NCI-H524 treated with DMSO at 0.1 percent for 48 hours (cell line): Measurements from ENCODE around the gene PPP2R5C.

ENCODE experiments used
- DNase-seq: peaks from one replicate; lab custom pipeline; 2025; lab: John Stamatoyannopoulos, UW

Gene PPP2R5C

GRCh38 chr14:101950100-101950499 is 188.6 kb downstream of the PPP2R5C start:
- no peak for DNase-seq

DNA sequence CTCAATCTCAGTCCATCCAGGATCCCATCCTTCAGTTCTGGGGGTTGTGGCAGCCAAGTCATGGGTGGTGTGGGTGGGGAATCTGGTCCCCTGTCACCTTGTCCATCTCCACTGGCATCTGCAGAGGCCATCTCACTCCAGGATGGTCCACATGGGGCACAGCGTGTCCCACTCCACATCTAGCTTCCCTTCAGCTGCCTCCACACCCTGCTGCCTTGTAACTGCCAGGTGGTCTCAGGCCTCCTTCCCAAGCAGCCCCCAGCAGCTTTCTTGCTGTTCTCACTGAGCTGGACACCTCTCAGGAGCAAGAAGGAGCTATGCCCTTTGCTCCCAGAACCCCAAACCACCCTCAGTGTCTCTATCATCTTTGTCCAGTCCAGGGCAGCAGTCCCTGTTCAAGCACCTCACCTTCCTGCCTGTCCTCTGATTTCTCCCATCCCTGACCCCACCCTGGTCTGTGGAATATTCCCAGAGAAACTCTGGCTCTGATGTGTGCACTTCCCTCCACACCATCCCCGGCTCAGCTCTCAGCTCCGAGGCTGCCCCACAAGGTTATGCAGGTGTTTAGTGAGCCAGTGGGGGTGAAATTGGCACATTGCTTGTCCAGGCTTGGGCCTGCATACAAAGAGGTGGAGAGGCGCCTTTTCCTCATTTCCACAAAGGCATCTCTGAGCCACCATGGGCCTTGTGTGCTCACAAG is 189.2 kb downstream of the PPP2R5C start:
- DNase-seq: no peak

- DNase-seq: peak; percentile 11
Measured at GRCh38 chr14:101953151-101953550, 191.6 kb downstream of the PPP2R5C start.

DNA sequence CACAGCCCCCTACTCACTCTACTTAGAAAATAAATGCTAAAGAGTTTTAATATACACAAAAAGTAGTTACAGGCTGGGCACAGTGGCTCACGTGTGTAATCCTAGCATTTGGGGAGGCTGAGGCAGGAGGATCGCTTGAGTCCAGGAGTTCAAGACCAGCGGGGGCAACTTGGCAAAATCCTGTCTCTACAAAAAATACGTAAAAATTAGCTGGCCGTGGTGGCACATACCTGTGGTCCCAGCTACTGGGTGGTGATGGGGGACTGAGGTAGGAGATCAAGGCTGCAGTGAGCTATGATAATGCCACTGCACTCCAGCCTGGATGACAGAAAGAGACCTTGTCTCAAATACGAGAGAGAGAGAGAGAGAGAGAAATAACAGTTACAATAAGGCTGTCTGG is 193.0 kb downstream of the PPP2R5C start:
- DNase-seq: no peak

DNA sequence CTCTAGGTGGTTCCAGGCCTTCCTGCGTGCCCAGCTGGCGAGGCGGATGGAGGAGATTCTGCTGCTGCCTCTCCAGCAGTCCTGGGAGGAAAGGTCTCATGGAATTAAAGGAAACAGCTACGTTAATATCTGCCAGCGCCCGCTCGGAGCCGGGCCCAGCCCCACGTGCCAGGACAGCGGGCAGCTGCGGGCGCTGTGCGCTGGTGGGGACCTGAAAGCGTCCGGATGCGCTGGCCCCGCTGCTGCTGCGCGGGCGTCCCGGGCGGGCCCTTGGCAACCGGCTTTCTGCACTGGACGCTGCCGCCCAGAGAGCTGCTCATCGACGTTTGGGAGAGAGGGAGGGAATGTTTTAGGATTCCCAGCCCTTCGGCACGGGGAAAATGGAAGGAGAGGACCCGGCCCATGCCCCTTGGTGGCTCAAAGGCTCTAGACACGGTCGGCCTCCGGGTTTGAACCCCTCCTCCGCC is 194.2 kb downstream of the PPP2R5C start:
- no peak for DNase-seq

- no peak for DNase-seq
Measured at GRCh38 chr14:101956179-101956885, 194.8 kb downstream of the PPP2R5C start.

GRCh38 chr14:101957406-101958234 is 196.1 kb downstream of the PPP2R5C start:
- no peak for DNase-seq

DNA sequence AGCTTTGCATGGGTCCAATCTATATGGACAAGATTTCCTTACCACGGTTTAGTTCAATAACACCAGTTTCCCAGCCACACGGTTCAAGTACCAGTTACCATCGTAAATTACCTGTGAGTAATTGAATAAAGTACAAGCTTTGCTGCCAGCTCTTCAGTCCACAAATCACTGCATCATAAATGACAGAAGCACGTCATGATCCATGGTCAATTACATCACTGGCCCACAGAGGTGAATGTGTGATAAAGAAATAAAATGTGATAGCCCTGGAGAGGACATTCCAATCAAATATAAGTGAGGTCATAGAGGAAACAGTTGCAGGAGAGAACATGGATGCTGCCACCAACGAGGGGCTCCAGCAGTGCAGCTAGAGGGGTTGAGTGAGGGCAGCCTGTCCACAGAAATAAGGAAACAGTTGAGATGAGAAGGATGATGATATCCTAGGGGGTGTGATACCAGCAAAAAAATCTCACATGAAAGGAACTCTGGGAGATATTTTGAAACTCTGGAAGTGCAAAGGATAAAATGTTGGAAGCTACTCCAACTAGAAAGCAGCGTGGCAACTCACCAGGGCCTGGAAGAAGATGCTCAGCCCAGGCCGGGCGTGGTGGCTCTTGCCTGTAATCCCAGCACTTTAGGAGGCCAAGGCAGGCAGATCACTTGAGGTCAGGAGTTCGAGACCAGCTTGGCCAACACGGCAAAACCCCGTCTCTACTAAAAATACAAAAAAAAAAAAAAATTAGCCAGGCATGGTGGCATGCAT is 197.1 kb downstream of the PPP2R5C start:
- DNase-seq: no peak

DNA sequence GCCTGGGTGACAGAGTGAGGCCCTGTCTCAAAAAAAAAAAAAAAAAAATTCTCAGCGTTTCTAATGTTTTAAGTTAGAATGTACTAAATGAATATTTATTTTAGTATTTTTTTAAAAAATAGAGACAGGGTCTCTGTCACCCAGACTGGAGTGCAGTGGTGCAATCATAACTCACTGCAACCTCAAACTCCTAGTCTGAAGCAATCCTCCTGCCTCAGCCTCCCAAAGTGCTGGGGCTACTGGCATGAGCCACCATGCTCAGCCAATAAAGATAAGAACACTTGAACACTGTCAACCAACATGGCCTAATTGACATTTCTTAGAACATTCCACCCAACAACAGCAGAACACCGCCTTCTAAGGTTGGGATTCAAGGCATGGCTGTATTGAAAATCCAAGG is 197.8 kb downstream of the PPP2R5C start:
- DNase-seq: no peak

- DNase-seq: no peak
Measured at GRCh38 chr14:101960225-101960624, 198.7 kb downstream of the PPP2R5C start.

DNA sequence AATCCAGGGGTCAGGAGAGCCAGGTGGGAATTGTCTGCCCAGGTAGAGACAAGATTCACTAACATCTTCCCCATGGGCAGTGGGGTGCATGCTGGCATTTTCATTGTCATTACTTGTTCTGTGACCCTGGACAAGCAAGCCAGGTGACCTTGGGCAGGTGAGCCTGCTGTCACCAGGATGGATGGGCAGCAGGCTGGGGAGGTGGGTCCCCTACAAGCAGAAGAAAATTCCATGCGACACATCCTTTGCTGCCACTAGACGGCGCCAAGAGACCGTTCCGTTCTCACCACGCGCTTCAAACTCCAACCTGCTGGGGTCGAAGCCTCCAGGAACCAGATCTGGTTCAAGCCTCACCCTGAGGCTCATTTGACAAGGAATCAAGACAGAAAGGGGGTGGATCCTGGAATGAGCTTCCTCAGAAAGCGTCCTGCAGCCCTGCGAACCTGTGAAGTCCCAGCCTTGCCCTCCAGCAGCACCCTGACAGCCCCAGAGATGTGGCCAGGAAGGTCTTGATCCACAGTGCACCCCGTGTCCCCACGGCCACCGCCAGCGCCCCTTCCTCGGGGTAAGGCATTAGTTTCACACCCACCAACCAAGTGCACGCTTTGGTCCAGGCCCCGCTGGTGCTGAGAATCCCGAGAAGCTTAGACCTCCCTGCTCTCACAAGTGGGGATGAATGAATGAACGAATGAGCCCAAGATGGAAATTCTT is 199.7 kb downstream of the PPP2R5C start:
- peak; percentile 62 for DNase-seq

DNA sequence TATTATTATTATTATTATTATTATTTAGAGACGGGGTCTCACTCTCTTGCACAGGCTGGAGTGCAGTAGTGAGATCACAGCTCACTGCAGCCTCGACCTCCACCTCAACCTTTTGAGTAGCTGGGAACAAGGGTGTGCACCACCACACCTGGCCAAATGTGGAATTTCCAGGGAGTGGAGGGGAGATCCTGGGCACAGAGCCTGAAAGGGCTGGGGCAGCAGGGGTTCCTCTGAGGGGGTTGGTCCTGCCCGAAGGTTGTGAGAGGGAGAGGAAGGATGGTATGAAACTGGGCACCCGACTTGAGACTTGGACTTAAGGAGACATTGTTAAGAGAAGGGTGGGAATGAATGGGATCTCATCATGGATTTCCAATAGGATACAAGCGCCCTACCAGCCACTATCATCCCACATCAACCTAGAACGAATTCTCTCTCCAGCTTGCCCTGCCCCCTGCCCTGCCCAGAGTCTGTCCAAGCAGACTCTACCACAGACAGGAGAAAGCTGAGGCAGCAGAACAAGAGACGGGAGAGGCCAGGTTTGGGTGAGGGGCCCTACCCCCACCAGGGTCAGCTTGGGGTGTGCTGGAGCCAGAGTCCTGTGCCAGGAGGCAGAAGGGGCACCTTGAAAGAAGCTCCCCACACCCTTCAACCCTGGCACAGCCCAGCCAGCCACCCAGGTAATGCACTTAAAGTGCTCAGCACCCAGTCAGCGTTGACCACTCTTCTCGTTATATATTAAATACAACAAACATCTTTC is 200.4 kb downstream of the PPP2R5C start:
- DNase-seq: no peak

GRCh38 chr14:101962503-101962874 is 201.0 kb downstream of the PPP2R5C start:
- DNase-seq: peak; percentile 73

GRCh38 chr14:101963052-101963451 is 201.5 kb downstream of the PPP2R5C start:
- DNase-seq: no peak

DNA sequence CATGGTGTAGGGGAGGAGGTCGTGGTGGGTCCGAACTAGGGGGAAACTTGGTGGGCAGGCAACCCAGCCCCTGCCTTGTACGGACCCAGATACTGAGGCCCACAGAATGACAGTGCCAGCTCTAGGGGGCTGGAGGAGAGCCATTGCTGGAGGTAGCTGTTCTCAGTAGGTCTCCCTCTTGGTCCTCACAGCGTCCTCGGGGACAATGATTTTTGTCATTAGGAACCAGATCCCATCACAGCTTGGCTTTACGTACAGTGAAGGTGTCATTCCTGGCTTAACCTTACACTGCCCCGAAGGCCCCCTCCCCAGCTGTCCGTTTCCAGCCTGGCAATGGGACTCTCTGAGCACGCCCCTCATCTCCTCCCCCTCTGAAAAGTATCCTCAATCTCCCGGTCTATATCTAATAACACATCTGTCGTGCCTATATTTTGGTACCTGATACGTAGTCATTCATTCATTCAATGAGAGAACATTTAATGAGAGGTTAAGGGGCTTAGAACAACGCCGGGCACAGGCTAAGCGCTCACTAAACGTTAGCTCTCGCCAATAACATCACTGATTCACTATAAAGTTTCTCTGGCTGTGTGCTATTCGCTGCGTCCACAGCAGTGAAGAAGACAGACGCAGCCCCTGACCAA is 202.3 kb downstream of the PPP2R5C start:
- no peak for DNase-seq

GRCh38 chr14:101964297-101965180 is 203.0 kb downstream of the PPP2R5C start, which contains the start of gene DYNC1H1:
Gene DYNC1H1, plus strand, starts transcription at chr14:101964573. Its CDS starts 119 bp downstream, at chr14:101964692.
- peak; percentile 65 for DNase-seq

DNA sequence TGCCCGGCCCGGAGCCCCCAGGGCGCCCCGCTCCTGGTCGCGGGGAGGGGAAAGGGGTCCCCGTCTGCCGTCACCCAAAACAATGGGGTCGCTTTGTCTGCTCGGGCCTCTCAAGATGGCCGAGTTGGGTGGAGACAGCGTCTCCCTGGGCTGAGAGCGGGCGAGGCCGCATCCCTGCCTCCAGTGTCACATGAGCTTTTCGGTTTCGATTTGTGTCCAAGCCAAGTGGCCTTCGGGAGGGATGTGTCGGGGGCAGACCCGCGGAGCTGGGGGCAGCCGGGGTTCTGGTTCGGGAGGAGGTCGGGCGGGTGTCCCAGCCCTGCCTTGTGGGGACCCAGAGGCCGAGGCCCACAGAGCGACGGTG is 203.7 kb downstream of the PPP2R5C start:
- DNase-seq: no peak

GRCh38 chr14:101965770-101966722 is 204.5 kb downstream of the PPP2R5C start:
- DNase-seq: peak; percentile 9
